Posterior cingulate gyrus (tissue), 11 donors: ENCODE measurements around the gene TMEM63B.
A peak's percentile ranks its signal among the peaks of the same experiment; 100 is the strongest.

Experiments
- DNase-seq, 10 donors: peaks; one replicate each; pipeline versions ENCODE4 v3.0.0 to v3.0.0-alpha.2; 2020 to 2021; ENCODE audit warnings: mixed read lengths in 3 of 10
- intact Hi-C: fragments of 100-400 bp; cut with DNase I; formaldehyde crosslinking; loops from one replicate; pipeline ENCODE4 v1.15.1; 2023

Gene TMEM63B

DNA sequence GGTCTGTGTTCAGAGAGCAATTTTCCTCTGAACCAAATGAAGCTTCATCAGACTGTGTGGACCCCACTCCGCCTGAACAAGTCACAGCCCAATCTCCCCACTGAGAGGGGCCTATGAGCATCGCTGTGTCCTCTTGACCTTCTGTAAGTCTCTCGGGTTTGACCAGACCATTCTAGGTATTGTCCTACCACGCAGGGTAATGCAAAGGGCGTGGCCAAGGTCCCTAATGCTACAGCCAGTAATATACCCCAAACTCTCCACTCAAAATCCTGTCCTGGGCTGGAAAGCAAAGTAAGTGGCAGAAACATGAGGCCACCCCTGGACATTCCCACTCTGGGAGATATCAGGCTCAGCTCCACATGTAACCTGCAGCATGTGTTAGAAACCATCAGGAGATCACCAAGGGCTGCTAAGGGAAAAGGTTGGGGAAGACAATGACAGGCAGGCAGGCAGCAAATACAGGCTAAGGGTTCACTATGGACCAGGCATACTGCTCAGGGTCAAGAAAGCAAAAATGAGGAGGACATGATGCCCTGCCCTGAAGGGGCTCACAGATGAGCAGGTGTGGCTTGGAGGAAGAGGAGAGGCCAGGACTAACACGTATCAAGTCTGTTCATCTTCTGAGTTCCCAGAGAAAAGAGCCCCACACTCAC is 33.5 kb upstream of the TMEM63B start:
- peak in 1 of 10 donors; percentile 43 for DNase-seq
- intact Hi-C loops: no loop called here

DNA sequence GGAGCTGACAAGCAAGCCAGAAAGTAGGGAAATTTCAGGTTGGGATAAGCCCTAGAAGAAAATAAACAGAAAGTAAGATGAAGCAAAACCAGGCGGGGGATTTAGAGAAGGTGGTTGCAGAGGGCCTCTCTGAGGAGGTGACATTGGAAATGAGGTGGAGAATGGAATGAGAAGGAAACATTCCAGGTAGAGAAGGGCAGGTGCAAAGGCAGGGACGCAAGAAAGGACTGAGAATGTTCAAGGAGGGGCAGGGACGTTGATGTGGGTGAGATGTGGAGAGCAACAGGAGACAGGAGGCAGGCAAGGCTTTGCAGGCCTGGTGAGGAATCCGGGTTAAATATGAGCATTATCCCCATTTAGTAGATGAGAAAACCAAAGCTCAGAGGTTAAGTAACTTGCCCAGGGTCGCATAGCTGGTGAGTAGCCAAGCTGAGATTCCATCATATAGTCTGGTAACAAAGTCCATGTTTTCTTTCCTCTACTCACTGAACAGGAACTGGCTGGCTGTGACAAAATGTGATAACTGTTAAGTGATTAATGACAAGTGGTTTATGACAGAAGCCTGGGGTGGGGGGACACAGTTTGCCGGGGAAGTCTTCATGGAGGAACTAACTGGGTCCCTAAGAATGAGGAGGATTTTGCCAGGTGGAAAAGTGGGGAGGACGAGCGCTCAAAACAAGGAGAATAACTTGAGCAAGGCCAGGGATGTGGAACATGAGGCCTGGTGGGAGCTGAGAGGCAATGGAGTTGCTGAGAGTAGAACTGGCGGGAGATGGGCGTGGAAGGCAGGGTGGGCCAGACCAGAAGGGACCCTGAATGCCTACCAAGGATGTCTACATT is 32.7 kb upstream of the TMEM63B start:
- DNase-seq: no peak
- intact Hi-C loops: loop anchor here (5.0 kb wide), 1 partner anchor 143 kb away; no protein-coding TSS in a partner anchor

DNA sequence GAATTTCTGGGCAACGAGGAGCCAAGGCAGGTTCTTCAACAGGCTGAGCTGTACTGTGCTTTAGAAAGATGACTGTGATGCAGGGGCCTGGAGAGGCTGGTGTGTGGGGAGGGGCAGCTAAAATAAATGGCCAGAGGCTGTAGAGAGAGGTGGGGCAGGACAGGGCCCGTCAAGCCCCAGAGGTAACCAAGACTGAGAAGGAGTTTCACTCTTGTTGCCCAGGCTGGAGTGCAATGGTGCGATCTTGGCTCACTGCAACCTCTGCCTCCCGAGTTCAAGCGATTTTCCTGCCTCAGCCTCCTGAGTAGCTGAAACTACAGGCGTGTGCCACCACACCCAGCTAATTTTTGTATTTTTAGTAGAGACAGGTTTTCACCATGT is 32.1 kb upstream of the TMEM63B start:
- peak in 1 of 10 donors; percentile 5 for DNase-seq
- intact Hi-C loops: loop anchor here (5.0 kb wide), 1 partner anchor 142 kb away; no protein-coding TSS in a partner anchor

GRCh38 chr6:44096612-44097011 is 30.7 kb upstream of the TMEM63B start:
- peak; percentile 63 to 96 (median 78) for DNase-seq
- intact Hi-C loops: loop anchor here (1.0 to 5.0 kb wide), 2 partner anchors 56 to 141 kb away; no protein-coding TSS in a partner anchor

GRCh38 chr6:44097782-44098317 is 29.5 kb upstream of the TMEM63B start:
- intact Hi-C loops: loop anchor here (5.0 kb wide), 1 partner anchor 139 kb away; no protein-coding TSS in a partner anchor
- no peak for DNase-seq

DNA sequence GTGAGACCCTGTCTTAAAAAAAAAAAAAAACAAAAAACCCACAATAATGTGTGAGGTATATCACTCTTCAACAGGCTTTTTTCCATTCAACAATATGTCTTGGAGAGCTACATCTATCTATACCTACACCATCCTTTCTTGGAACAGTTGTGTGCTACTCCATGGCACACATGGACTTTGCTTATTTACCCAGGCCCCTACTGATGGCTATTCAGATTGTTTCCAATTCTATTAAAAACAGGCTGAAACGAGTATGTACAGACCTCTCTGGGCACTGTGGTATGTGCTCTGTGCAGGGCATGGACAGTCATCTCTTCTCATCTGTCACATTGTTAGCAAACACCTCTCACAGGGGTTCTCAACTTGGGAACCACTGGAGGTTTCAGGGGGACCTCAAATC is 28.2 kb upstream of the TMEM63B start:
- intact Hi-C loops: loop anchor here (5.0 kb wide), 1 partner anchor 138 kb away; no protein-coding TSS in a partner anchor
- no peak for DNase-seq

GRCh38 chr6:44100088-44100550 is 27.2 kb upstream of the TMEM63B start:
- intact Hi-C loops: no loop called here
- peak in 2 of 10 donors; percentile 55 to 57 for DNase-seq

DNA sequence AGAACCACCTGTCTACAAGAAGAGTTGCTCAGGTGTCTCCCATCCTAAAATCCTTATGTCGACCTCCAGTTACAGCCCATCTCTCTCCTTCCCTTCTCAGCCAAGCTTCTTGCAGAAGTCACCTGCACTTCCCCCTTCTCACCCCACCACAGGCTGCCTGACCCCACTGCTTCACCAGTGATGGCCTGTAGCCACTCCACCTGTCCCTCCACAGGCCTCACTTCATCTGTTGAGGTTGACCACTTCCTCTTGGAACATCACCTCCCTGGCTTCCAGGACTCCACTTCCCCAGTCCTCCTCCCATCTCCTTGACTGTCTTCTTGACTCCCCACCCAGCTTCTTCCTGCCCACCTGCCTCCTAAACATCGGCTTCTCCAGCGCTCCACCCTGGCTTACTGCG is 25.5 kb upstream of the TMEM63B start:
- peak in 1 of 10 donors; percentile 49 for DNase-seq
- intact Hi-C loops: no loop called here

DNA sequence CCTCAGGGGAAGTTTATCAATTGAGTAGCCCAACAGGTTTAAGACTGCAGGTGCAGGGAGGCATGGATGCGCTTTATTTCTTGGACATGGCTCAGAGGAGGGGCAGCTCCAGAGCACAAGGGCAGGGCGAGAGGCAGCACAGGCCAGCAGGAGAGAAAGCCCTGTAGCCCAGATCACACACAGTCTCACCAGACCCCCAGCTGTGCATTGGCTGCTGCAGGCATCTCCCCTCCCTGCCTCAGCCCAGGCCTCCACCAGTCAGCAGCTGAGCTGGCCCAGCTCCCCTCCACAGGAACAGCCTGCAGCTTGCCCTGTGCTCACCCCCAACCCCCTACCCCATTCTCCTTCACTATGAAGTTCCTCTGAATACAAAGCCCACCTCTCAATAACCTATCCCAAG is 24.8 kb upstream of the TMEM63B start:
- DNase-seq: peak in 2 of 10 donors; percentile 55 to 59
- intact Hi-C loops: no loop called here

- peak in 2 of 10 donors; percentile 60 to 75 for DNase-seq
These were observed 22.8 kb upstream of the TMEM63B start for GRCh38 chr6:44104481-44105021.

DNA sequence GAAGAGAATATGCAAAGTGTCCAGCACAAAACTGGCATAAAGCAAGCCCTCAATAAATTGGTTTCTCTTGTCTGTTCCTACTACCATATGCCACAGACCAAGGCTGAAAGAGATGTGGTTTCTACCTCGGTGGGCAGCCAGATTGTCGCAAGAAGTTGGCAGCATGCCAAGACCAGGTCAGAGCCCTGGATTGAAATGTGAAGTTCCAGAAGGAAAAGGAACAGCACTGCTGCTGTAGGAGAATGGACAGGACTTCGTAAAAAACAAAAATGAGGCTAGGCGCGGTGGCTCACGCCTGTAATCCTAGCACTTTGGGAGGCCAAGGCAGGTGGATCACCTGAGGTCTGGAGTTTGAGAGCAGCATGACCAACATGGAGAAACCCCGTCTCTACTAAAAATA is 22.2 kb upstream of the TMEM63B start:
- peak in 2 of 10 donors; percentile 71 to 74 for DNase-seq
- intact Hi-C loops: no loop called here

More at GRCh38 chr6:44104481-44105021, 22.8 kb upstream of the TMEM63B start:
- intact Hi-C loops: no loop called here

DNA sequence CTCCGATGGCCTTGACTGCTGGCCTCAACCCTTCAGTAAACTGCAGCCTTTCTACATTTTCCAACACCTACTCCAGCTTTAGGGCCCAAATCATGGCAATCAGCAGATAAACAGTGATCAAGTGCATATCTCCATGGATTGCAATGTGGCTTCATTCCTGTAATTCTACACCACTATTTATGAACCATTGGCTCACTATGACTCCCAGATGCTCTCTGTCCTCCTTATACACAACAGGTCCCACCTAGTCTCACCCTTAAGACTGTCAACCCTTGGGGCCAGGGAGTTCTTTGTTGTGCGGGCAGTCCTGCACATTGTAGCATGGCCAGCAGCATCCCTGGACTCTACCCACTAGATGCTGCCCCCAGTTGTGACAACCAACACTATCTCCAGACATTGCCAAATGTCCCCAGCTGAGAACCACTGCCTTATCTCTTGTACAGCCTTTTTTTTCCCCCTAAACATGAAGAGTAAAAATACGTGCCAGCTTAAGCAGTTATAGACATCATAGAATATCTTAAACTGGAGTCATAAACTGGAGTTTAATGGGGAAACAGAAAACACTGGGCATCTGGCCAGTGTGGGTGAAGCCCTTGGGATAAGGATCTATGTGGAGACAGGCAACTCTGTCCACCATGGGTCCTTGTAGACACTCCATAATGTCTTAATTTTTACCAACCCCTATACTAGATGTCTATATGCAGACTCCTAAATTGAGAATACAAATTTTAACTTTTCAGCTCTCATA is 21.2 kb upstream of the TMEM63B start:
- intact Hi-C loops: no loop called here
- no peak for DNase-seq

GRCh38 chr6:44107017-44107416 is 20.3 kb upstream of the TMEM63B start:
- intact Hi-C loops: no loop called here
- peak in 1 of 10 donors; percentile 49 for DNase-seq

GRCh38 chr6:44108471-44108870 is 18.9 kb upstream of the TMEM63B start:
- no peak for DNase-seq
- intact Hi-C loops: no loop called here

GRCh38 chr6:44109212-44109611 is 18.1 kb upstream of the TMEM63B start:
- intact Hi-C loops: no loop called here
- DNase-seq: peak in 1 of 10 donors; percentile 41

- intact Hi-C loops: no loop called here
- DNase-seq: peak in 1 of 10 donors; percentile 60
These were observed 17.2 kb upstream of the TMEM63B start for GRCh38 chr6:44110005-44110676.

DNA sequence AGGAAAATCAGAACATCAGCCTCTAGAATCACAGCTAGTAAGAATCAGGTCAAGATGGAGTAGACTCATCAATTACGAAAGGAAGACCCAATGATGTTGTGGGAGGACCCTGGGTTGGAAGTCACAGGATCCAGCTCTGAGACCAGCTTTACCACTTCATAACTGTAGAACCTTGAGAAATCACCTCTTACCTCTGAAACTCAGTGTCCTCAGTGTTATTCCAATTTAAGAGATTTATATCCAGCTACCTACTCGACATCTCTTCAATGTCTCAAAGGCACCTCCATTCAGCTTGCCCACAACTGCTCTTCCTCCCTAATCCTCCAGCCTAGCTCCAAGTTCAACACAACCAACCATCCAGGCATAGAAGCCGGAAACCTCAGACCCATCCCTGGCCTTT is 16.4 kb upstream of the TMEM63B start:
- intact Hi-C loops: no loop called here
- DNase-seq: no peak

- DNase-seq: peak in 1 of 10 donors; percentile 43
These were observed 15.6 kb upstream of the TMEM63B start for GRCh38 chr6:44111434-44112417.

More at GRCh38 chr6:44111434-44112417, 15.6 kb upstream of the TMEM63B start:
- intact Hi-C loops: no loop called here
